ENCODE measurements around the gene LIPG. TPM values are rescaled to one million over a fixed set of nuclear protein-coding genes. Genes with fewer than 3 reads are reported as not detected.

LIPG gene
- total and polyA plus RNA-seq, 9 of the 15 experiments (the other 6 are each of a cell fraction or from before 2014, with no cell fraction given) = 0.76 to 1.8 (median 1.3) TPM

- H3K27ac ChIP-seq (ENCODE audit: extremely low read depth, low read depth, low read length) = no peak overlapping the region
- no peak overlapping the region for H3K4me2 ChIP-seq (ENCODE audit: insufficient read depth, low read length)
- no peaks in the 10 kb centered on the region for H3K36me3 ChIP-seq (ENCODE audit: control insufficient read depth, insufficient read depth, low read length)
- WGBS (ENCODE audit: insufficient coverage, low coverage, missing lambda C conversion rate) = no CpG with 5 or more reads among the region's 2 CpGs
- H3K9me3 ChIP-seq (replicated peaks; ENCODE audit: control insufficient read depth, insufficient read depth, low read depth, low read length) = no peaks in the 10 kb centered on the region
- no peaks in the 10 kb centered on the region for H4K20me1 ChIP-seq (replicated peaks; ENCODE audit: control insufficient read depth, insufficient read depth, low read length)
- DNase-seq (ENCODE audit: extremely low read depth in 1 of 4, low spot score in 3 of 4) (no peak), ATAC-seq (no peak), FAIRE-seq (no peak)
- H3K79me2 ChIP-seq (ENCODE audit: control insufficient read depth, insufficient read depth, low read length) = no peaks in the 10 kb centered on the region
- TF ChIP-seq KHSRP (IDR thresholded peaks at IDR 0.05) (no peak), BHLHE40 (IDR thresholded peaks at IDR 0.05; ENCODE audit: low read length) (no peak), HDAC8 (tag; IDR thresholded peaks at IDR 0.05) (no peak), HOMEZ (CRISPR knock-in tag; IDR thresholded peaks at IDR 0.05) (no peak), BCLAF1 (IDR thresholded peaks at IDR 0.05; ENCODE audit: borderline replicate concordance in 1 of 2, control insufficient read depth in 1 of 2, low read depth in 2 of 2, low read length in 1 of 2) (no peak)
- ChIA-PET POLR2A (interaction anchor here (0.6 kb wide), 1 partner anchor 282 kb away, joined by 4 read pairs; no protein-coding TSS in a partner anchor), CTCF (ENCODE audit: low intra/inter-chr PET ratio) (no interaction called here)
- in situ Hi-C loops (cut with MboI) (no loop called here), intact Hi-C loops (cut with micrococcal nuclease) (loop anchor here (10.0 kb wide), 1 partner anchor 158 kb away; no protein-coding TSS in a partner anchor)
- H3K4me1 ChIP-seq (replicated peaks in 1 of 2; ENCODE audit: control insufficient read depth in 2 of 2, insufficient read depth in 2 of 2, low read length in 2 of 2) = peaks cover 0 to 10% of the 10 kb centered on the region in 2 experiments; a peak in 4 of 5 replicates
- BruUV-seq (replicated peaks) = no TSS peak
- no peak overlapping the region for H3K4me3 ChIP-seq
- H2AFZ ChIP-seq (ENCODE audit: low read depth, low read length) = no peak overlapping the region
- no peaks in the 10 kb centered on the region for H3K9me1 ChIP-seq (ENCODE audit: control insufficient read depth, insufficient read depth, low read length)
- no peak overlapping the region for H3K9ac ChIP-seq (ENCODE audit: insufficient read depth in 1 of 2, low read depth in 2 of 2, low read length in 2 of 2)
- H3K27me3 ChIP-seq (ENCODE audit: control insufficient read depth in 2 of 2, insufficient read depth in 2 of 2, low read length in 2 of 2) = peaks cover 0 to 6% of the 10 kb centered on the region in 2 experiments; a peak in 1 of 5 replicates
These were observed 5.1 kb downstream of the LIPG start for GRCh38 chr18:49566985-49567384.

Data from K562 (cell line).